T-helper 17 cell (primary cell): ENCODE measurements around the gene CYP19A1. TPM values are rescaled to one million over a fixed set of nuclear protein-coding genes. Genes with fewer than 3 reads are reported as not detected.
"Not testable (repeated sequence)": the region's sequence is repeated elsewhere in the genome, so short reads cannot be mapped to it uniquely, and the experiment has no call there.

Experiments used
- ATAC-seq: fragments of 150-1000 bp; cut with Tn5 transposase; 2 replicates; pipeline ENCODE4 v1.10.0; 2021; ENCODE audit warnings: mild to moderate bottlenecking, moderate library complexity
- DNase-seq, 3 donors: peaks; one replicate each; pipeline versions ENCODE4 v3.0.0 to v3.0.0-alpha.2; 2020 to 2021
- H3K9me3 ChIP-seq: one replicate; pipeline ENCODE4 v1.7.0; 2013; ENCODE audit warnings: low read length, mild to moderate bottlenecking; ENCODE audit not compliant: control insufficient read depth, poor library complexity, severe bottlenecking
- H3K27ac Mint-ChIP-seq: one replicate; pipeline ENCODE4 v1.8.0; 2022; ENCODE audit warnings: mild to moderate bottlenecking, moderate library complexity, mixed read lengths
- H3K27me3 Mint-ChIP-seq: one replicate; pipeline ENCODE4 v1.8.0; 2022; ENCODE audit warnings: mixed read lengths
- H3K36me3 Mint-ChIP-seq: one replicate; pipeline ENCODE4 v1.8.0; 2022; ENCODE audit warnings: low read depth, mixed read lengths
- H3K4me1 Mint-ChIP-seq: one replicate; pipeline ENCODE4 v1.8.0; 2022; ENCODE audit warnings: mild to moderate bottlenecking, mixed read lengths
- H3K4me3 Mint-ChIP-seq: one replicate; pipeline ENCODE4 v1.8.0; 2022; ENCODE audit warnings: mild to moderate bottlenecking, moderate library complexity, mixed read lengths
- total RNA-seq, 4 donors: library from RNA in 2 of 4; stranded (reverse) in 2 of 4; gene quantifications; one replicate each; pipeline ENCODE4 v1.2.3 and lab custom pipeline; 2022 to 2026

CYP19A1 gene
- total RNA-seq, 2 donors from 2014 or later = 0.70 to 1.1 TPM

- H3K27ac Mint-ChIP-seq = no peak overlapping the region
- peaks cover 75% of the 10 kb centered on the region for H3K27me3 Mint-ChIP-seq
- no peak overlapping the region for H3K4me3 Mint-ChIP-seq
- peaks cover 6% of the 10 kb centered on the region for H3K4me1 Mint-ChIP-seq
- H3K36me3 Mint-ChIP-seq = peaks cover 3% of the 10 kb centered on the region
- DNase-seq = no peak
- no peaks in the 10 kb centered on the region for H3K9me3 ChIP-seq
- ATAC-seq = no peak
Measured at GRCh38 chr15:51193526-51193925, 144.9 kb downstream of the CYP19A1 start.

- H3K4me3 Mint-ChIP-seq = no peak overlapping the region
- H3K27ac Mint-ChIP-seq = no peak overlapping the region
- peaks cover 75% of the 10 kb centered on the region for H3K27me3 Mint-ChIP-seq
- H3K4me1 Mint-ChIP-seq = peaks cover 6% of the 10 kb centered on the region
- DNase-seq (peak; percentile 29 to 60 (median 42)), ATAC-seq (peak; percentile 67)
- H3K36me3 Mint-ChIP-seq = peaks cover 3% of the 10 kb centered on the region
- H3K9me3 ChIP-seq = no peaks in the 10 kb centered on the region
Measured at GRCh38 chr15:51192521-51193280, 145.7 kb downstream of the CYP19A1 start.

GRCh38 chr15:51191766-51192165 is 146.6 kb downstream of the CYP19A1 start:
- Mint-ChIP-seq H3K4me1 (peaks cover 6% of the 10 kb centered on the region), H3K27ac (no peak overlapping the region), H3K4me3 (no peak overlapping the region), H3K27me3 (peaks cover 70% of the 10 kb centered on the region), H3K36me3 (peaks cover 3% of the 10 kb centered on the region)
- H3K9me3 ChIP-seq = no peaks in the 10 kb centered on the region
- ATAC-seq (no peak), DNase-seq (no peak)

- DNase-seq = no peak
- no peaks in the 10 kb centered on the region for H3K9me3 ChIP-seq
- peaks cover 3% of the 10 kb centered on the region for H3K36me3 Mint-ChIP-seq
- peaks cover 70% of the 10 kb centered on the region for H3K27me3 Mint-ChIP-seq
- H3K4me3 Mint-ChIP-seq = no peak overlapping the region
- ATAC-seq = no peak
- H3K4me1 Mint-ChIP-seq = peaks cover 6% of the 10 kb centered on the region
- no peak overlapping the region for H3K27ac Mint-ChIP-seq
Measured at GRCh38 chr15:51191072-51191670, 147.2 kb downstream of the CYP19A1 start.

- H3K9me3 ChIP-seq = no peaks in the 10 kb centered on the region
- H3K36me3 Mint-ChIP-seq = peaks cover 3% of the 10 kb centered on the region
- DNase-seq (no peak), ATAC-seq (no peak)
- H3K4me1 Mint-ChIP-seq = peaks cover 6% of the 10 kb centered on the region
- H3K4me3 Mint-ChIP-seq = no peak overlapping the region
- H3K27me3 Mint-ChIP-seq = peaks cover 68% of the 10 kb centered on the region
- H3K27ac Mint-ChIP-seq = no peak overlapping the region
Measured at GRCh38 chr15:51190424-51191068, 147.8 kb downstream of the CYP19A1 start.

- Mint-ChIP-seq H3K4me1 (peaks cover 6% of the 10 kb centered on the region), H3K27ac (no peak overlapping the region), H3K27me3 (peaks cover 75% of the 10 kb centered on the region), H3K4me3 (no peak overlapping the region), H3K36me3 (peaks cover 3% of the 10 kb centered on the region)
- DNase-seq (no peak), ATAC-seq (no peak)
- no peaks in the 10 kb centered on the region for H3K9me3 ChIP-seq
Measured at GRCh38 chr15:51189669-51190385, 148.6 kb downstream of the CYP19A1 start.

GRCh38 chr15:51188791-51189190 is 149.6 kb downstream of the CYP19A1 start:
- H3K27me3 Mint-ChIP-seq = peaks cover 78% of the 10 kb centered on the region
- H3K4me1 Mint-ChIP-seq, H3K4me3 Mint-ChIP-seq, H3K36me3 Mint-ChIP-seq, H3K9me3 ChIP-seq, ATAC-seq, H3K27ac Mint-ChIP-seq, DNase-seq: not testable (repeated sequence)

- Mint-ChIP-seq H3K27ac (no peak overlapping the region), H3K4me1 (no peaks in the 10 kb centered on the region), H3K4me3 (no peak overlapping the region), H3K27me3 (peaks cover 65% of the 10 kb centered on the region), H3K36me3 (no peaks in the 10 kb centered on the region)
- ATAC-seq (no peak), DNase-seq (no peak)
- no peaks in the 10 kb centered on the region for H3K9me3 ChIP-seq
Measured at GRCh38 chr15:51186891-51187290, 151.5 kb downstream of the CYP19A1 start.

GRCh38 chr15:51186181-51186705 is 152.2 kb downstream of the CYP19A1 start:
- no peak overlapping the region for H3K4me3 Mint-ChIP-seq
- H3K9me3 ChIP-seq = no peaks in the 10 kb centered on the region
- no peak overlapping the region for H3K27ac Mint-ChIP-seq
- ATAC-seq (no peak), DNase-seq (no peak)
- H3K27me3 Mint-ChIP-seq = peaks cover 62% of the 10 kb centered on the region
- H3K36me3 Mint-ChIP-seq = no peaks in the 10 kb centered on the region
- H3K4me1 Mint-ChIP-seq = no peaks in the 10 kb centered on the region

- H3K36me3 Mint-ChIP-seq = no peaks in the 10 kb centered on the region
- DNase-seq = no peak
- peaks cover 64% of the 10 kb centered on the region for H3K27me3 Mint-ChIP-seq
- no peaks in the 10 kb centered on the region for H3K4me1 Mint-ChIP-seq
- H3K4me3 Mint-ChIP-seq = no peak overlapping the region
- H3K27ac Mint-ChIP-seq = no peak overlapping the region
- ATAC-seq = no peak
- H3K9me3 ChIP-seq = no peaks in the 10 kb centered on the region
Measured at GRCh38 chr15:51185213-51186159, 152.9 kb downstream of the CYP19A1 start.

GRCh38 chr15:51184627-51185026 is 153.8 kb downstream of the CYP19A1 start:
- ATAC-seq (no peak), DNase-seq (no peak)
- Mint-ChIP-seq H3K36me3 (no peaks in the 10 kb centered on the region), H3K27ac (no peak overlapping the region), H3K4me3 (no peak overlapping the region), H3K27me3 (peaks cover 57% of the 10 kb centered on the region), H3K4me1 (no peaks in the 10 kb centered on the region)
- H3K9me3 ChIP-seq = no peaks in the 10 kb centered on the region

- no peaks in the 10 kb centered on the region for H3K36me3 Mint-ChIP-seq
- no peak overlapping the region for H3K4me3 Mint-ChIP-seq
- H3K9me3 ChIP-seq = no peaks in the 10 kb centered on the region
- DNase-seq (no peak), ATAC-seq (no peak)
- no peak overlapping the region for H3K27ac Mint-ChIP-seq
- H3K4me1 Mint-ChIP-seq = no peaks in the 10 kb centered on the region
- H3K27me3 Mint-ChIP-seq = peaks cover 48% of the 10 kb centered on the region
Measured at GRCh38 chr15:51183076-51183475, 155.3 kb downstream of the CYP19A1 start.
